DMS 273 treated with DMSO at 0.1 percent for 48 hours (cell line): ENCODE measurements around the gene ATRNL1.
"Not testable (repeated sequence)": the region's sequence is repeated elsewhere in the genome, so short reads cannot be mapped to it uniquely, and the experiment has no call there.

Experiments
- DNase-seq: peaks from one replicate; lab custom pipeline; 2025; lab: John Stamatoyannopoulos, UW

The ATRNL1 gene

GRCh38 chr10:115091161-115091560, 2.0 kb upstream of the ATRNL1 start:
- no peak for DNase-seq

- no peak for DNase-seq
Observed at GRCh38 chr10:115092258-115092554, 959 bp upstream of the ATRNL1 start.

- no peak for DNase-seq
Observed at GRCh38 chr10:115092555-115093285, 445 bp upstream of the ATRNL1 start.

DNA sequence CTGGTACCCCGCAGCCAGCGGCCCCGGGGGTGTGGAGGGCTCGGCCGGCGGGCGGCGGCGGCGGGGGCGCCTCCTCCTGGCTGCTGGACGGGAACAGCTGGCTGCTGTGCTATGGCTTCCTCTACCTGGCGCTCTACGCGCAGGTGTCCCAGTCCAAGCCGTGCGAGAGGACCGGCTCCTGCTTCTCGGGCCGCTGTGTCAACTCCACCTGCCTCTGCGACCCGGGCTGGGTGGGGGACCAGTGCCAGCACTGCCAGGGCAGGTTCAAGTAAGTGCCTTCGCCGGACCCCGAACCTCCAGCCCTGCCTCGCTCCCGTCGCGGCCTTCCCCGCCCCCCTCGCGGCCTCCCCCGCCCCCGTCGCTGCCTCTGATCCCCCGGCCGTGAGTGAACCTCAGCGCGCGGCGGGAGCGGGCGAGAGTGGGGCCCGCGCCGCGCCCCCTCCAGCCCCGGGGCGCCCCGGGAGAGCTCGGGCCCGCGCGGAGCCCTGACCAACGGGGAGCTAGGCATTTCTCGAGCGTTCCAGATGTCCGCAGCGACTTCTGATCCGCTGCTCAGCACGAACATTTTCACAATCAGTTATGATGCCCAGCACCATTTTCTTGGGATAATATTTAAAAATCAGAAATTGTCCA, 727 bp downstream of the ATRNL1 start:
- DNase-seq: no peak

DNA sequence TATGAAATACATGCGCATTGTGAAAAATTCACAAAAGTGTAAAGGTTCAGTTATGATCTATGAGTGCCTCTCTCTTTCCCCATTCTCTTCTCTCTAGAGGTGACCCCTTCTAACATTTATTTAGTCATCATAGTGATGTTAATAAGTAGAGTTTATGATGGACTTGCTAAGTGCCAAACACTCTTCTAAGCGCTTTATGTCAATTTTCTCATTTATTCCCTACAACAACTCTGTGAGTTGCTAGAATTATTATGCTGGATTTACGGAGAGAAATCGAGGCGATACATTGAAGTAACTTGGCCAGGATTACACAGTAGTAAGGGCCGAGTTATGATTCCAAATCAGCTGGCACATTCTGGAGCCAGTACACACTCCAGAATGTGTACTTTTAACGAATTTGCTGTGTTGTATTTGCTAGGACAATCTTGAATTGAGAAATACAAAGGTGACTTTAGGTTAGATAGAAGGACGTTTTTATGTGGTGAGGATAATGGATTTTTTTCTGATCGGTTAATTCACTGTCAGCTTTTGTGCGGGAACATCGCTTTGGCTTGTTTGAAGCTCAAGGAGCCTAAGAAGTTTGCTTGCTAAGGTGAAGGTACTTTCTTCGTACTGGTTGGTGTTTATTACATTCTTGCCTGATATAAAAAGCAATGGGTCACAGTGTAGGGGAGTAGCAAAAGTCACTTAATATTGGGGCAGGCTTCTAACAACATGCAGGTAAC, 1.4 kb downstream of the ATRNL1 start:
- DNase-seq: no peak

DNA sequence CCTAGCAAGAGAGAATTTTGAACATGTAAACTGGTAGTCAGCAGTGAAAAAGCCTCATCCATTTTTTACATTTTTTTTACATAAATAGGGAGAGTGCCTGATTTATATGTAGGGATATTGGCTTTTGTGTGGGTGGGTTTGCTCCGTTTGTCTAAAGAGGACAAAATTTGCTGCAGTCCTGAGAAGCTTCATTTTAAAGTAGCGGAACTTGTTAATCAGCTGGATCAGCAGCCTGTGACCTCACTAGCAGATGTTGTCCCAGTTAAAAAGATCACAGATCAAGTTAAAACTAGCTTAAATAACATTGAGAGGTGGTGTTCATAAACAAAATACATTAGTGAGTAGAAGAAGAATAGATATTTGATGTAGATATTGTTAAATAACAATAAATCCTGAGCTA, 2.6 kb downstream of the ATRNL1 start:
- DNase-seq: no peak

GRCh38 chr10:115103700-115104099, 10.5 kb downstream of the ATRNL1 start:
- DNase-seq: no peak

GRCh38 chr10:115105411-115105810, 12.2 kb downstream of the ATRNL1 start:
- DNase-seq: not testable (repeated sequence)

DNA sequence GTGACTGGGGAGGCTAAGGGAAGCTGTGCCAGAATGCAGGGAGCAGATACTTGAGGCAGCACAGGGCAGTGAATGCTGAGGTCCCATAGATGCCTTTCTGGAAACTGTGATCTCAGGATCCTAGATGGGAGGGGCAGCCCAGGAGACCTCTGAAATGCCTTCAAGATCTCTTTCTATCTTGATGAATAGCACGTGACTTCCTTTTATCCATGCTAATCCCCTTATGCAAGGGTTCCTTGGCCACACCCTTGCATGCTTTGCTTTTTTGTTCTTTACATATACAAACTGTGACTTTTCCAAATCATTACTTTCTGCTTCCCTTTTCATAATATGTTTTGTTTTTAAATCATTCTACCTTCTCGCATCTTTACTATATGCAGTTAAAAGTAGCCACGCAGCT, 14.7 kb downstream of the ATRNL1 start:
- no peak for DNase-seq

- DNase-seq: no peak
Observed at GRCh38 chr10:115117301-115117700, 24.1 kb downstream of the ATRNL1 start.

DNA sequence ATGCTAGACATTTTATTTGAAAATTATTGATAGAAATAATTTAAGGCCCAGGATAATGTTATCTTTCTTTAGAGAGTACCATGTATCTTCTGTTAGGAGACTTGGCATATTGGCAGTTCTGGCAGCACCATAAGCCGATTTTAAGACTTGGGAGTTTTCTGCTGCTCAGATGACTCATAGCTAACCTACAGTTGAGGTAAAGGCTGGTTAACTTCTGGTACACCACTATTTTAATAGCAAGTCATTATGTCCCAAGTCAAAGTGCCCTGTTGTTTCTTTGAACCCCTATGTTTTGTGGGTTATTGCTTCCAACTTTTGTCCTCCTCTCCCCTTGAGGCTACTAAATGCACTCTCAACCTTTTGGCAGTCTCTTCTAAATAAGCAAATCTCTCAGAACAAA, 25.2 kb downstream of the ATRNL1 start:
- no peak for DNase-seq

GRCh38 chr10:115125505-115125904, 32.3 kb downstream of the ATRNL1 start:
- DNase-seq: no peak

DNA sequence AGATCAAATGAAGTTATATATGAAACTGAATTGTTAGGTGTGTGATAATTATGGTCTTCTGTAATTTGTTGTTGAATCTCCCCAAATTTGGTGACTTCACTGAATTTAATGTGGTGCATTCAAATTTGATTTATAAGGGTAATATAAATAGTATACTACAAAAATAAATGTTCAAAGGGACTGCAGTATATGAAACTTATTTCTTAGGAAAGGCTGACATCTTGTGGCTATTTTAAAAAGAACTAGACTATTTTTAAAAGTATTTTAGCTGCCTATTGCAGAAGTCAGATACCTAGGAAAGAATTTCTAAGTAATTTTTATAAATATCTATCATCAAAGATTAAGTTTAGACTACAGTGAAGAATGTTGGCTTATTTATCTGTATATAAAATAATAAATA, 36.6 kb downstream of the ATRNL1 start:
- DNase-seq: no peak

DNA sequence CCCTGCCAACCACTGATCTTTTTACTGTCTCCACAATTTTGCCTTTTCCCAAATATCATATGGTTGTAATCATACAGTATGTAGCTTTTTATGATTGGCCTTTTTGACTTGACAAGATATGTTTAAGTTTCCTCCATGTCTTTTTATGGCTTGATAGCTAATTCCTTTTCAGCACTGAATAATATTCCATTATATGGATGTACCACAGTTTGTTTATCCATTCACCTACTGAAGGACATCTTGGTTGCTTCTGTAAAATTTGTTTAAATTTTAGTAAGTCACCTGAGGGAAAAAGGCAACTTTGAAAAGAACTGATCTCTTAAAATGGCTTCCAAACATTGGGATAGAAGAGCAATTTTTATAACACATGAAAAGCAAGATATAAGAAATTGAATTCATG, 43.5 kb downstream of the ATRNL1 start:
- no peak for DNase-seq

DNA sequence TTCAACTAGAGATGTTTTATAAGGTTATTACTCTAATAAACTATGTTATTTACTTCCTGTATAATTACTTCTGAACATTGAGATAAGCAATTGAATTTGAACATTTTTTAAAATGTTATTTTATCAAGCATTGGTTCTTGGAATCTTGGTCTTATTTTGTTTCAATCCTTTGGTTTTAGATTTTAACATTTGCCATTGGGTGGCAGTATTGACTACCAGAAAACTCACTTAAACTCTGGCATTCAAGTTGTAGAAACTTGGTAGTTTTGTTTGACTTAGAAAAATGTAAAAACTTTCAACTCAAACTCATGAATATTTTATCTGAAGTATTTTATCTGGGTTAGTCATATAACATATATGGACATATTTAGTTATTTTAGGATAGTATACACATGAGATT, 48.1 kb downstream of the ATRNL1 start:
- no peak for DNase-seq

DNA sequence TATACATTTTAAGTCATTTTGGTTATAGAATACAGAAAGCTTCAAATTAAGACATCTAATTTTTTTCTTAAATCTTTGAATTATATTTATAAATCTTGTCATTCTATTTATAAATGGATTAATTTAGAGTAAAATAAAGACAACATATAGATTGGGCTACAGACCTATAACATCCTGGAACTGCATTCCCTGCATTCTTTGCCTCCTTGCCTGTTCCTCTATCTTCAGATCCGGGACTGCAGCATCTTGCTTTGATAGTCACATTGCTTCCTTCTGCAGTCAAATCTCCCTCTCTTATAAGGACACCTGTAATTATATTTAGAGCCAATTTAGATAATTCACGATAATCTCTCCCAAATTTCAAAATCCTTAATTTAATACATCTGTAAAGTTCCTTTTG, 64.2 kb downstream of the ATRNL1 start:
- DNase-seq: no peak

DNA sequence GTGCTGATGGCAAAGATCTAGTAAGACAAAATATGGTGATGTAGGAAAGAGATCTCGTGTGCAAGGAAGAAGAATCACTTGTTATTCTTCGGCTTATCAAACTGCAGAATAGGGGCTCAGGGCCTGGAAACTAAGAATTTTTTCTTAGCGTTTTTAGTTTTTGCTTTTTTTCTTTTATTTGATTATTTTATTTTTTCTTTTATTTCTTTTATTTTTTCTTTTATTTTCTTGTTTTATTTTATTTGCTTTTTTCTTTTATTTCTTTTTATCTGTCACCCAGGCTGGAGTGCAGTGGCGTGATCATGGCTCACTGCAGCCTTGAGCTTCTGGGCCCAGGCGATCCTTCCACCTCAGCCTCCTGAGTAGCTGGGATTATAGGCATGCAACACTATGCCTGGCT, 70.0 kb downstream of the ATRNL1 start:
- no peak for DNase-seq

- DNase-seq: no peak
Observed at GRCh38 chr10:115164220-115164619, 71.1 kb downstream of the ATRNL1 start.

DNA sequence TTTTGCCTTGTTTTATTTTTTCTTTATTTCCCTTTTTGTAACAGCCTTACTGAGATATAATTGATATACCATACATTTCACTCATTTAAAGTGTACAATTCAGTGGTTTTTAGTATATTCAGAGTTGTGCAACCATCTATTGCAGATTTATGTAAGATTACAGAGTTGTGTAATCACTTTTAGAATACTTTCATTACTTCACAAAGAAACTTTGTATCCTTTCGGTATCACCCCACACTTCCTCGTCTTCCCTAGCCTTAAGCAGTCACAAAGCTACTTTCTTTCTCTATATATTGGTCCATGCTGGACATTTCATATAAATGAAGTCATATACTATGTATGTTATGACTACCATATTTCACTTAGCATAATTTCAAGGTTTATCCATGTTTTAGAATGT, 74.6 kb downstream of the ATRNL1 start:
- no peak for DNase-seq

DNA sequence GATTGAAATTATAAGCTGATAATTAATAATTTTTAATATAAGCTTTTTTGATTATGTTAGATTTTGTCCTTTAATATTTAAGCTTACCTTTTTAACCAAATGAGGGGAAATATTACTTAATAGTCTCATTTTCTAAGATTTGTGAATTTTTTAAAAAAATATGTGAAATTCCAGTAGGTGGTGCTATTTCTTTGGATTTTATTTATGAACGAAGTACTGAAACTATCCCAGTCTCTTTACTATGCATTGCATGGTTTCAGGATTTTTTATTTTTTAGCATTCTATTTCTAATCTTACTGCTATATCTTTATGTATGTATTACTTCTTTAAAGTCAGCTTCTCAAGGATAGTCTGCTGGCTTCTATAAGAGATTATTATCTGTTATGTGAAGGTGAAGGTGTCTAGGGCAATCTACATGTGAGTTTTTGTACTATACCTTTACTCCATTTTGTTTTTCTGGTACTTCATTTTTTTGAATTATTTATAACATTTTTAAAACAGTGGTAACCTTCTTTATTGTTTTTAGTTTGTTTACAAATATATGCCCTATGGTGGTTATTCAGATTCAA, 78.3 kb downstream of the ATRNL1 start:
- DNase-seq: no peak

GRCh38 chr10:115173915-115174443, 80.8 kb downstream of the ATRNL1 start:
- DNase-seq: no peak

DNA sequence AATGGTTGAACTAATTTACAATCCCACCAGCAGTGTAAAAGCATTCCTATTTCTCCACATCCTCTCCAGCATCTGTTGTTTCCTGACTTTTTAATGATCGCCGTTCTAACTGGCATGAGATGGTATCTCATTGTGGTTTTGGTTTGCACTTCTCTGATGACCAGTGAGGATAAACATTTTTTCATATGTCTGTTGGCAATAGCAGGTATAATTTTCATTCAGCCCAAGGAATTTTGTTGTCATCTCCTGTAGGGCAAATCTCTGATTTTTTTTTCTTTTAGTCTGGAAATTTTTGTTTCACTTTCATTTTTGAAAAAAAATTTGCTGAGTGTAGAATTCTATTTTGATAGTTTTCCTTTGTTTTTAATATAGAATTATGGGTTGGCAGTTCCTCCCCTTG, 114.1 kb downstream of the ATRNL1 start:
- not testable (repeated sequence) for DNase-seq

GRCh38 chr10:115209133-115209532, 116.0 kb downstream of the ATRNL1 start:
- DNase-seq: no peak
